Spleen (tissue), 11 donors: ENCODE data around the gene C10orf71. TPM values are rescaled to one million over a fixed set of nuclear protein-coding genes. Genes with fewer than 3 reads are reported as not detected.

Experiments
- DNase-seq: peaks from one replicate; pipeline ENCODE4 v3.0.0-alpha.2; 2020
- H3K27ac ChIP-seq, 8 donors: fragments of 200-600 bp; sonication (generic) in 7 of 8; 1 replicate in 4 of 8; 2 replicates in 4 of 8; pipeline versions ENCODE4 v1.5.0 to v1.8.0; 2016 to 2021; ENCODE audit warnings: inconsistent platforms in 4 of 8, mild to moderate bottlenecking in 4 of 8, moderate library complexity in 1 of 8
- H3K27me3 ChIP-seq, 7 donors: fragments of 200-600 bp; sonication (generic) in 6 of 7; replicated peaks in 1 of 7; 1 replicate in 4 of 7; 2 replicates in 3 of 7; pipeline versions ENCODE4 v1.5.0 to v1.8.0; 2016 to 2021; ENCODE audit warnings: inconsistent platforms in 3 of 7, mild to moderate bottlenecking in 1 of 7
- H3K36me3 ChIP-seq, 6 donors: fragments of 200-600 bp; sonication (generic) in 5 of 6; 1 replicate in 4 of 6; 2 replicates in 2 of 6; pipeline versions ENCODE4 v1.5.0 to v1.8.0; 2016 to 2021; ENCODE audit warnings: inconsistent platforms in 2 of 6
- H3K4me1 ChIP-seq, 6 donors: fragments of 200-600 bp; sonication (generic) in 5 of 6; 1 replicate in 3 of 6; 2 replicates in 3 of 6; pipeline versions ENCODE4 v1.5.0 to v1.8.0; 2016 to 2021; ENCODE audit warnings: inconsistent platforms in 3 of 6
- H3K4me3 ChIP-seq, 8 donors: fragments of 200-600 bp; sonication (generic) in 7 of 8; 1 replicate in 4 of 8; 2 replicates in 4 of 8; pipeline versions ENCODE4 v1.5.0 to v1.8.0; 2016 to 2021; ENCODE audit warnings: inconsistent platforms in 4 of 8, mild to moderate bottlenecking in 4 of 8, moderate library complexity in 2 of 8
- H3K9me3 ChIP-seq, 8 donors: fragments of 200-600 bp; sonication (generic) in 7 of 8; 1 replicate in 4 of 8; 2 replicates in 4 of 8; pipeline versions ENCODE4 v1.5.0 to v1.8.0; 2016 to 2021; ENCODE audit warnings: inconsistent platforms in 4 of 8
- CTCF ChIP-seq, 11 experiments: fragments of 200-600 bp in 7 of 11; fragments of 450-650 bp in 4 of 11; sonication (generic) in 4 of 11; IDR thresholded peaks in 8 of 11; conservative IDR thresholded peaks in 3 of 11; 1 replicate in 7 of 11; 2 replicates in 4 of 11; pipeline versions ENCODE4 v1.4.0 to v1.8.0; 2016 to 2021; ENCODE audit warnings: antibody characterized with exemption in 11 of 11, inconsistent platforms in 4 of 11, mild to moderate bottlenecking in 1 of 11
- POLR2A ChIP-seq, 3 donors: fragments of 450-650 bp; IDR thresholded peaks; one replicate each; pipeline ENCODE4 v1.5.1; 2017; ENCODE audit warnings: antibody characterized with exemption in 3 of 3, mild to moderate bottlenecking in 1 of 3
- POLR2AphosphoS5 ChIP-seq, 3 donors: sonication (generic); formaldehyde crosslinking; IDR thresholded peaks; one replicate each; pipeline ENCODE4 v1.5.1; 2017; ENCODE audit warnings: antibody characterized with exemption in 3 of 3
- WGBS, 5 donors: extraction: QIAGEN DNeasy Blood & Tissue Kit in 3 of 5; methylation state at CpG; one replicate each; pipeline versions ENCODE4 v1.1.5 to v1.1.7; 2013 to 2018; 5-methylcytosine and 5-hydroxymethylcytosine counted together
- intact Hi-C: fragments of 100-400 bp; cut with DNase I; formaldehyde crosslinking; loops from one replicate; pipeline ENCODE4 v1.15.0; 2023; ENCODE audit warnings: low total_unique reads
- polyA plus RNA-seq, 3 donors: library from polyadenylated mRNA; stranded (reverse); fragments of 200-250 nt; gene quantifications; one replicate each; pipeline ENCODE4 v1.2.1, GENCODE V29; 2013
- total RNA-seq, 7 donors: library from RNA; depleted of rRNA in 3 of 7; stranded (reverse); fragments of >200 nt in 3 of 7; fragmentation: NEBNext Ultra II Directional in 4 of 7; extraction: Animal tissue kit (Norgen Biotek cat#: 25700) in 4 of 7; gene quantifications; one replicate each; pipeline versions ENCODE4 v1.1.0 to v1.2.1, GENCODE V29; 2016 to 2021
- donor health status: healthy with polysubstance abuse.
- donor health status: DM: no; HTN: no; CAD: no; lungs with moderate emphysema.
- donor health status: DM: no; HTN: no; CAD: no.
- donor health status: Bipolar disorder and iron deficiency.
- donor health status: healthy.
- donor health status: DM: no; HTN: no; CAD: no.
- donor health status: DM: yes; HTN: yes; CAD: no.

Gene C10orf71
- total and polyA plus RNA-seq, 10 donors: not detected

GRCh38 chr10:49270565-49270964 lies 28.4 kb upstream of the C10orf71 start:
- intact Hi-C loops: no loop called here
- Histone ChIP-seq H3K4me3 (no peak overlapping the region), H3K36me3 (no peaks in the 10 kb centered on the region), H3K27ac (no peak overlapping the region), H3K9me3 (peaks cover 5 to 28% (median 22%) of the 10 kb centered on the region in 8 donors), H3K4me1 (peaks cover 5 to 25% (median 16%) of the 10 kb centered on the region in 6 donors), H3K27me3 (no peaks in the 10 kb centered on the region)
- TF ChIP-seq POLR2A (IDR thresholded peaks at IDR 0.05): no peak
- no peak for TF ChIP-seq CTCF (IDR thresholded peaks at IDR 0.05 in 8 of 11, conservative IDR thresholded peaks at IDR 0.05 in 3 of 11)
- TF ChIP-seq POLR2AphosphoS5 (IDR thresholded peaks at IDR 0.05): no peak
- no peak for DNase-seq
- 56 to 81% (median 63%) methylated on average over 2 of the region's 2 CpGs for WGBS, 5 donors

- intact Hi-C loops: no loop called here
- Histone ChIP-seq H3K27ac (no peak overlapping the region), H3K4me3 (no peak overlapping the region), H3K27me3 (no peaks in the 10 kb centered on the region), H3K4me1 (peaks cover 5 to 25% (median 16%) of the 10 kb centered on the region in 6 donors), H3K36me3 (no peaks in the 10 kb centered on the region), H3K9me3 (peaks cover 0 to 21% (median 14%) of the 10 kb centered on the region in 8 donors)
- TF ChIP-seq CTCF (IDR thresholded peaks at IDR 0.05 in 8 of 11, conservative IDR thresholded peaks at IDR 0.05 in 3 of 11) (no peak), POLR2AphosphoS5 (IDR thresholded peaks at IDR 0.05) (no peak), POLR2A (IDR thresholded peaks at IDR 0.05) (no peak)
- WGBS, 5 donors: 83 to 97% (median 87%) methylated on average over 11 of the region's 11 CpGs
- DNase-seq: no peak
These were observed 27.6 kb upstream of the C10orf71 start for GRCh38 chr10:49271346-49271745.

GRCh38 chr10:49272251-49273081 lies 26.5 kb upstream of the C10orf71 start:
- peak overlapping the region in 3 of 8 donors; percentile 22 to 42 (median 28) for H3K27ac ChIP-seq

More at GRCh38 chr10:49272251-49273081, 26.5 kb upstream of the C10orf71 start:
- DNase-seq: no peak
- H3K4me1 ChIP-seq: peaks cover 5 to 25% (median 16%) of the 10 kb centered on the region in 6 donors
- H3K9me3 ChIP-seq: peaks cover 0 to 9% (median 3%) of the 10 kb centered on the region in 8 donors
- intact Hi-C loops: no loop called here
- no peaks in the 10 kb centered on the region for H3K27me3 ChIP-seq
- H3K4me3 ChIP-seq: no peak overlapping the region
- H3K36me3 ChIP-seq: no peaks in the 10 kb centered on the region
- TF ChIP-seq POLR2AphosphoS5 (IDR thresholded peaks at IDR 0.05) (peak in 2 of 3 donors; percentile 11 to 42), CTCF (IDR thresholded peaks at IDR 0.05 in 8 of 11, conservative IDR thresholded peaks at IDR 0.05 in 3 of 11) (no peak), POLR2A (IDR thresholded peaks at IDR 0.05) (no peak)
- WGBS, 5 donors: 16 to 29% (median 19%) methylated on average over 21 of the region's 21 CpGs
